RCC 7860 (cell line): ENCODE results near the gene COX7A1.

Experiments used
- DNase-seq: peaks from one replicate; pipeline ENCODE4 v3.0.0-alpha.2; 2015; ENCODE audit warnings: low spot score
- FAIRE-seq: peaks from 2 replicates; lab custom pipeline; 2012; peaks lifted over from hg19 to GRCh38; lab: Jason Lieb, UNC

The COX7A1 gene

GRCh38 chr19:36113894-36114720, 38.1 kb downstream of the COX7A1 start:
- DNase-seq (no peak), FAIRE-seq (no peak)

- FAIRE-seq (no peak), DNase-seq (no peak)
Measured at GRCh38 chr19:36113425-36113824, 38.8 kb downstream of the COX7A1 start.

GRCh38 chr19:36112678-36113077, 39.6 kb downstream of the COX7A1 start:
- FAIRE-seq (no peak), DNase-seq (no peak)

- FAIRE-seq (no peak), DNase-seq (no peak)
Measured at GRCh38 chr19:36111200-36111539, 41.1 kb downstream of the COX7A1 start.

GRCh38 chr19:36110487-36111199, 41.6 kb downstream of the COX7A1 start, which contains the start of gene OVOL3:
Gene OVOL3 (plus strand): TSS chr19:36111143. CDS start chr19:36111203, 60 bp downstream.
- FAIRE-seq (no peak), DNase-seq (no peak)

- DNase-seq (no peak), FAIRE-seq (no peak)
Measured at GRCh38 chr19:36108684-36109083, 43.6 kb downstream of the COX7A1 start.

- DNase-seq (no peak), FAIRE-seq (no peak)
Measured at GRCh38 chr19:36106991-36107390, 45.3 kb downstream of the COX7A1 start.

GRCh38 chr19:36106441-36106840, 45.8 kb downstream of the COX7A1 start:
- no peak for DNase-seq
- FAIRE-seq, result no peak

GRCh38 chr19:36103842-36104552, 48.2 kb downstream of the COX7A1 start:
- FAIRE-seq (no peak), DNase-seq (peak; percentile 11)

GRCh38 chr19:36103040-36103626, 49.1 kb downstream of the COX7A1 start:
- FAIRE-seq (no peak), DNase-seq (no peak)

GRCh38 chr19:36101550-36102327, 50.5 kb downstream of the COX7A1 start:
- FAIRE-seq (no peak), DNase-seq (no peak)
